ENCODE results near the gene GDF11. TPM values are rescaled to one million over a fixed set of nuclear protein-coding genes. Genes with fewer than 3 reads are reported as not detected.

The GDF11 gene
- total RNA-seq, 4 donors from 2014 or later, result 0.77 to 17.1 (median 5.0) TPM

DNA sequence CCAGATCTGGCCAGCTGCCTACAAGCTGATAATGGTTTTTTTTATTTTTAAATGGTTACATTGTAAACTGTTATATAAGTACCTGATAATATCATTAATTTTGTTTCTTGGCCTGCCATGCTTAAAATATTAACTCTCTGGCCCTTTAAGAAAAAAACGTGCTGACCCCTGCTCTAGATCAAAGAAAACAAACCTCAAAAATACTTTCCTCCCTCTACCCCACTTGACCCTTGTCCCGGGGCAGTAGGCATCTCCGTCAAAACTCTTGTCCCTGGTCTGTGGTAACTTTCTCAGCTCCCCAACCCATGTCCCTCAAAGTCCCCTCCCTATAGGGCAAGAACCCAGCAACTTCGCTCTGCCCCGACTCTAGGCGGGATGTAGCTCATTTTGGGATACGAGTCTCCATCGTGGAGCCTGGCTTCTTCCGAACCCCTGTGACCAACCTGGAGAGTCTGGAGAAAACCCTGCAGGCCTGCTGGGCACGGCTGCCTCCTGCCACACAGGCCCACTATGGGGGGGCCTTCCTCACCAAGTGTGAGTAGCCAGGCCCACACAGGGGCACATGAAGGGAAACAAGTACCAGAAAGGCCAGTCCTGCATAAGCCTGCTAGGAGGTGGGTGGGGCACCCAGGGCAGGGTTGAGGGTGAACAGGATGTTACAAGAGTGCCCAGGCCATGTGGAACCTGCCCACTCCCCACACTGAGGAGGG, 19.3 kb upstream of the GDF11 start:
- intact Hi-C loops (cut with DNase I; ENCODE audit: low total_unique reads), result no loop called here
- Histone ChIP-seq H3K27ac (peak overlapping the region in 1 of 2 donors; percentile 26), H3K4me3 (no peak overlapping the region), H3K27me3 (no peaks in the 10 kb centered on the region), H3K9me3 (no peaks in the 10 kb centered on the region), H3K4me1 (peaks cover 2 to 35% of the 10 kb centered on the region in 2 donors), H3K36me3 (no peaks in the 10 kb centered on the region)
- DNase-seq, result no peak
- TF ChIP-seq, protein P1, sequence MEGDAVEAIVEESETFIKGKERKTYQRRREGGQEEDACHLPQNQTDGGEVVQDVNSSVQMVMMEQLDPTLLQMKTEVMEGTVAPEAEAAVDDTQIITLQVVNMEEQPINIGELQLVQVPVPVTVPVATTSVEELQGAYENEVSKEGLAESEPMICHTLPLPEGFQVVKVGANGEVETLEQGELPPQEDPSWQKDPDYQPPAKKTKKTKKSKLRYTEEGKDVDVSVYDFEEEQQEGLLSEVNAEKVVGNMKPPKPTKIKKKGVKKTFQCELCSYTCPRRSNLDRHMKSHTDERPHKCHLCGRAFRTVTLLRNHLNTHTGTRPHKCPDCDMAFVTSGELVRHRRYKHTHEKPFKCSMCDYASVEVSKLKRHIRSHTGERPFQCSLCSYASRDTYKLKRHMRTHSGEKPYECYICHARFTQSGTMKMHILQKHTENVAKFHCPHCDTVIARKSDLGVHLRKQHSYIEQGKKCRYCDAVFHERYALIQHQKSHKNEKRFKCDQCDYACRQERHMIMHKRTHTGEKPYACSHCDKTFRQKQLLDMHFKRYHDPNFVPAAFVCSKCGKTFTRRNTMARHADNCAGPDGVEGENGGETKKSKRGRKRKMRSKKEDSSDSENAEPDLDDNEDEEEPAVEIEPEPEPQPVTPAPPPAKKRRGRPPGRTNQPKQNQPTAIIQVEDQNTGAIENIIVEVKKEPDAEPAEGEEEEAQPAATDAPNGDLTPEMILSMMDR (IDR thresholded peaks at IDR 0.05), result no peak
- TF ChIP-seq POLR2A (IDR thresholded peaks at IDR 0.05), result no peak

DNA sequence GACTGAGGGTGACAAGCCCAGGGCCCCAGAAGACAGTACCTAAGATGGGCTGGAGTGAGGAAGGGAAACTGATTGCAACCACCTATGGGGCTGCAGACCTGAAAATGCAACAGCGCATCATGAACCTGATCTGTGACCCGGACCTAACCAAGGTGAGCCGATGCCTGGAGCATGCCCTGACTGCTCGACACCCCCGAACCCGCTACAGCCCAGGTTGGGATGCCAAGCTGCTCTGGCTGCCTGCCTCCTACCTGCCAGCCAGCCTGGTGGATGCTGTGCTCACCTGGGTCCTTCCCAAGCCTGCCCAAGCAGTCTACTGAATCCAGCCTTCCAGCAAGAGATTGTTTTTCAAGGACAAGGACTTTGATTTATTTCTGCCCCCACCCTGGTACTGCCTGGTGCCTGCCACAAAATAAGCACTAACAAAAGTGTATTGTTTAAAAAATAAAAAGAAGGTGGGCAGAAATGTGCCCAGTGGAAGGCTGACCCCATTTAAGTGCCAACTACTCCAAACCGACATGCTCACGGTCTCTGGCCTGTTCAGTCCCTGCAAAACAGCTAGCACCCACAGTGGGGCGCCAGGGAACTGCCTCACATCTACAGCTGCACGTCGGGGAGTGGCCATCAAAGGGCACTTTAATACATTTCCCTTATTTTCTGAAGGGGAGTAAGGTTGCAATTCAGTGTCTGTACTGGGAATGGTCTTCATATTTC, 18.5 kb upstream of the GDF11 start:
- Histone ChIP-seq H3K4me1 (peaks cover 2 to 28% of the 10 kb centered on the region in 2 donors), H3K27me3 (no peaks in the 10 kb centered on the region), H3K9me3 (no peaks in the 10 kb centered on the region), H3K27ac (no peak overlapping the region), H3K4me3 (no peak overlapping the region), H3K36me3 (no peaks in the 10 kb centered on the region)
- DNase-seq, result no peak
- TF ChIP-seq, protein P1 (IDR thresholded peaks at IDR 0.05), result peak in 3 of 4 experiments; percentile 46 to 53 (median 48)
- TF ChIP-seq POLR2A (IDR thresholded peaks at IDR 0.05), result no peak
- intact Hi-C loops (cut with DNase I; ENCODE audit: low total_unique reads), result no loop called here

DNA sequence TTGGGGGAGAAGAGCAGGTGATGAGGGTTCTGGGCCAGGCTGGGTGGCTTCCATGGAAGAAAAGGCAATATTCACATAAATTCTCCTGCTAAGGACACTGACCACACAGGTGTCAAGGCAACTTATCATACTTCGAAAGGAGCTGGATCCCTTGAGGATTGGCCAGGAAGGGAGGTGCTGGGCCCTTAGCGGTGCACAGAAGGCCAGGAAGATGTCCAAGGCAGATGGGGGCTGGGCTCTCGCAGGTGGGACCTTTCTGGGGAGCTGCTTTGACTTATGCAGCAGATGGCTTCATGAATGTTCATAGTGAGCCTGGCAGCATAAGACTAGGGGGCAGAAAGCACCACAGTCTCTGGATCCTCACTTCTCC, 18.0 kb upstream of the GDF11 start:
- Histone ChIP-seq H3K4me3 (no peak overlapping the region), H3K36me3 (no peaks in the 10 kb centered on the region), H3K27me3 (no peaks in the 10 kb centered on the region), H3K9me3 (no peaks in the 10 kb centered on the region), H3K4me1 (peaks cover 0 to 22% of the 10 kb centered on the region in 2 donors), H3K27ac (peak overlapping the region in 1 of 2 donors; percentile 10)
- no peak for DNase-seq
- intact Hi-C loops (cut with DNase I; ENCODE audit: low total_unique reads), result no loop called here
- TF ChIP-seq POLR2A (IDR thresholded peaks at IDR 0.05), result no peak
- TF ChIP-seq, protein P1 (IDR thresholded peaks at IDR 0.05), result no peak

DNA sequence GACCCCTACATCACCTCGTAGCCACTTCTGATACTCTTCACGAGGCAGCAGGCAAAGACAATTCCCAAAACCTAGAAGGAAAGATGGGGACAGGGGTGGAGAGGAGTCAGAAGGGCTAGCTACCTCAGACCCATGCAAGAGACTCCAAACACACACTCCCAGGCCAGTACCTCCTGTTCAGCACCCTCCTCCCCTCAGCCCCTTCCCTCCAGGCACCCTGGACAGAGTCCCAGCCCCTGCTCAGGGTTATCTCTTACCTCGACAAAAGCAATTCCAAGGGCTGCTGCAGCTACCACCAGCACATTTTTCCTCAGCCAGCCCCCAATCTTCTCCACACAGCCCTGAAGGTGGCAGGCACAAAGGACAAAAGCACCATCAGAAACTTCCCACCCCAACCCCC, 17.4 kb upstream of the GDF11 start:
- Histone ChIP-seq H3K27me3 (no peaks in the 10 kb centered on the region), H3K4me1 (peaks cover 0 to 17% of the 10 kb centered on the region in 2 donors), H3K9me3 (no peaks in the 10 kb centered on the region), H3K36me3 (no peaks in the 10 kb centered on the region), H3K4me3 (no peak overlapping the region), H3K27ac (peak overlapping the region in 1 of 2 donors; percentile 99)
- DNase-seq, result peak in 1 of 2 donors; percentile 12
- intact Hi-C loops (cut with DNase I; ENCODE audit: low total_unique reads), result no loop called here
- TF ChIP-seq, protein P1 (IDR thresholded peaks at IDR 0.05), result no peak
- TF ChIP-seq POLR2A (IDR thresholded peaks at IDR 0.05), result no peak

DNA sequence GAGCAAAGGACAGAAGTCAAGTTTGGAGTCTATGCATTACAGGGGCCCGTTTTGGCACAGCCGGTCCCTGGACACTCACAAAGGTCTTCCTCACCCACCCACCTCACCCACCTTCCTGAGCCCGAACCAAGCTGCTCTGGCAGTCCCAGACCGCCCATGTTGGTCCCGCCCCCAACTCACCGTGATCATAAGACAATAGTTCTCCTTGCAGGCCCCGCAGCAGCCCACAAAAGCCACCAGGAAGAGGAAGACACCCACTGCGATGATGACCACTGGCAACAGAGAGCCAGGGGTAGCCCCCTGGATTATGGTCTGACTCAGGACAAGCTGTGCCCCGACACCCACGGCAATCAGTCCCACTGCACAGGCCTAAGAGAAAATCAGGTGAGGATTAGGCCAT, 16.0 kb upstream of the GDF11 start:
- no peak for DNase-seq
- Histone ChIP-seq H3K9me3 (no peaks in the 10 kb centered on the region), H3K27ac (peak overlapping the region; percentile 99), H3K36me3 (no peaks in the 10 kb centered on the region), H3K4me1 (peaks cover 0 to 8% of the 10 kb centered on the region in 2 donors), H3K4me3 (peak overlapping the region in 1 of 2 donors; percentile 75), H3K27me3 (no peaks in the 10 kb centered on the region)
- TF ChIP-seq, protein P1 (IDR thresholded peaks at IDR 0.05), result no peak
- TF ChIP-seq POLR2A (IDR thresholded peaks at IDR 0.05), result no peak
- intact Hi-C loops (cut with DNase I; ENCODE audit: low total_unique reads), result no loop called here

Measured in uterus (tissue), 4 donors.